Fibroblast of mammary gland (primary cell): Measurements from ENCODE around the gene AUTS2.

Source experiments
- DNase-seq: peaks from one replicate; pipeline ENCODE4 v3.0.0-alpha.2; 2010; ENCODE audit warnings: low read depth
- H3K4me3 ChIP-seq: 2 replicates; pipeline ENCODE4 v1.5.1; 2011; ENCODE audit warnings: low read depth, mild to moderate bottlenecking, low read length, moderate library complexity; ENCODE audit not compliant: control insufficient read depth
- CTCF ChIP-seq: conservative IDR thresholded peaks from 2 replicates; pipeline ENCODE4 v1.5.1; 2011; ENCODE audit warnings: low read depth, low read length, inconsistent platforms; ENCODE audit not compliant: control insufficient read depth, insufficient read depth

Gene AUTS2

DNA sequence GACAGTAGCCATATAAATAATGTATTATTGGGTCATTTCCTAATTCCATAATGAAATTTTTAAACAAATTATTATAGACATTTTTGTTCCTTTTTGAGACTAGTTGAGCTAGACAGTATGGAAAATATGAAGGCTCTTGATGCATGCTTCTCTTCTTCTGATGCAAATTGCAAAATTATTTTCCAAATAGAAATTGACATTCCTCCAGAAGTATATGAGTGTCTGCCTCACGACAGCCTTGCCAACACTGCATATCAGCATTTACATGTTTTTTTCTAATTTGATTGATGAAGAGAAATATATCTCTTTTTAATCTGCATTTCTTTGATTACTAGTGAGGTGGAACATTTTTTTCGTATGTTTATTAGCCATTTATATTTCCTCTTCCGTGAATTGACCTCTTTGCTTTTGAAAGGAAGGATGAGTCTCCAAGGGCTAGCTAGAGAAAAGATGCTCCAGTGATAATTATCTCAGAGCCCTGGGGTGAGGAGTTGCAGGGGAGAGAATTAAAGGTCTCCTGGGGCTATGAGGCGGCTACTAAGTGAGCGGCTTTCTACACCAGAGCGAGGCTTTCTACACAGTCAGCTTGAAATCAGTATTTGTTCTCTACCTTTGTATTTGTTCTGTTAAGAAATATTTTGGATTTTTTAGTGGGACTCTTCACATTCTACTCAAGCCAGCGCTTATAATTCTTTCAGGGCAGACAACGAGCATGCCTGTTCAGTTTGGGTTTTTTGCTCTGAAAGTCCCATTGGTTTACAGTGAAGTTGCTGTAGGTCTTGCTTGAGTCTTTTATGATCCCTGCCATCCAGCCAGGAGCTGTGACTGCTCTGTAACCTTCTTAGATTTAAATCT lies 821.5 kb downstream of the AUTS2 start:
- no peak overlapping the region for H3K4me3 ChIP-seq
- TF ChIP-seq CTCF: no peak
- DNase-seq: no peak

GRCh38 chr7:70420381-70420662 lies 822.0 kb downstream of the AUTS2 start:
- no peak for TF ChIP-seq CTCF
- no peak overlapping the region for H3K4me3 ChIP-seq
- no peak for DNase-seq

- no peak for TF ChIP-seq CTCF
- no peak overlapping the region for H3K4me3 ChIP-seq
- DNase-seq: no peak
Measured at GRCh38 chr7:70421319-70421718, 823.0 kb downstream of the AUTS2 start.

- no peak for DNase-seq
- H3K4me3 ChIP-seq: no peak overlapping the region
- TF ChIP-seq CTCF: no peak
Measured at GRCh38 chr7:70426249-70426880, 828.1 kb downstream of the AUTS2 start.

- TF ChIP-seq CTCF: no peak
- DNase-seq: no peak
- no peak overlapping the region for H3K4me3 ChIP-seq
Measured at GRCh38 chr7:70432567-70433001, 834.3 kb downstream of the AUTS2 start.

DNA sequence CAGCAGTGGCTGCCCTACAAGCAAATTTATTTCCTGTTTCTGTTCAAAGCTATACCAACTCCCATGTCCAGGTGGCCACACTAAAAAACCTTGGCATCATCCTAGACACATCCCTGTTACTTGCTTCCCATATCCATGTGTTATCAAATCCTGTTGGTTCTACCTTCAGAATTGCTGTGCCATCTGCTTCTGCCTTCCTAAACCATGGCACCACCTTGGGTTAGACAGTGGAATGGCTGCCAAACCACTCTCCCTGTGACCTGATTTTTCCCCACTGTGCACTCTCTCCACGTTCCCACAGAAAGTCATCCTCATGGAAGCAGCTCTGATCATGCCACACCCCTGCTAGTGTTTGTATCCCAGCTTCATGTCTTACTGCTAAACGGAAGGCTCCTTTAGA lies 836.1 kb downstream of the AUTS2 start:
- DNase-seq: peak; percentile 11
- H3K4me3 ChIP-seq: no peak overlapping the region
- peak; percentile 11 for TF ChIP-seq CTCF
